Muscle of leg (tissue), 11 donors: Measurements from ENCODE around the gene PRKCZ. TPM values are rescaled to one million over a fixed set of nuclear protein-coding genes. Genes with fewer than 3 reads are reported as not detected.

Source experiments
- DNase-seq: peaks from one replicate; pipeline ENCODE4 v3.0.0; 2013
- H3K27ac ChIP-seq: one replicate; pipeline ENCODE4 v1.5.1; 2013; ENCODE audit warnings: mild to moderate bottlenecking, low read length, control low read depth
- H3K27me3 ChIP-seq: one replicate; pipeline ENCODE4 v1.6.1; 2013; ENCODE audit warnings: low read length; ENCODE audit not compliant: control insufficient read depth, insufficient read depth
- H3K36me3 ChIP-seq: one replicate; pipeline ENCODE4 v1.6.1; 2013; ENCODE audit warnings: low read length; ENCODE audit not compliant: control insufficient read depth, insufficient read depth
- H3K4me1 ChIP-seq: one replicate; pipeline ENCODE4 v1.6.1; 2013; ENCODE audit warnings: low read length; ENCODE audit not compliant: control insufficient read depth, insufficient read depth
- H3K4me3 ChIP-seq: one replicate; pipeline ENCODE4 v1.5.1; 2013; ENCODE audit warnings: low read length, control low read depth
- H3K9me3 ChIP-seq: replicated peaks from 2 replicates; pipeline ENCODE4 v1.6.1; 2013; ENCODE audit warnings: low read depth, low read length; ENCODE audit not compliant: control insufficient read depth
- WGBS: methylation state at CpG from one replicate; pipeline ENCODE4 v1.1.5; 2013; ENCODE audit warnings: missing lambda C conversion rate; ENCODE audit not compliant: insufficient coverage; 5-methylcytosine and 5-hydroxymethylcytosine counted together
- polyA plus RNA-seq, 8 donors: library from polyadenylated mRNA; unstranded; fragments of 120-200 nt; gene quantifications; one replicate each; pipeline versions ENCODE4 v1.2.1 to v1.2.3, GENCODE V29; 2013; ENCODE audit warnings: inconsistent platforms in 1 of 8, low replicate concordance in 1 of 8; ENCODE audit not compliant: insufficient read length in 8 of 8, insufficient read depth in 1 of 8
- total RNA-seq: library from RNA; stranded (reverse); fragments of 120-200 nt; gene quantifications from one replicate; pipeline ENCODE4 v1.2.4, GENCODE V29; 2013

PRKCZ gene
- total and polyA plus RNA-seq, 9 donors: 4.0 to 10.5 (median 5.7) TPM

DNA sequence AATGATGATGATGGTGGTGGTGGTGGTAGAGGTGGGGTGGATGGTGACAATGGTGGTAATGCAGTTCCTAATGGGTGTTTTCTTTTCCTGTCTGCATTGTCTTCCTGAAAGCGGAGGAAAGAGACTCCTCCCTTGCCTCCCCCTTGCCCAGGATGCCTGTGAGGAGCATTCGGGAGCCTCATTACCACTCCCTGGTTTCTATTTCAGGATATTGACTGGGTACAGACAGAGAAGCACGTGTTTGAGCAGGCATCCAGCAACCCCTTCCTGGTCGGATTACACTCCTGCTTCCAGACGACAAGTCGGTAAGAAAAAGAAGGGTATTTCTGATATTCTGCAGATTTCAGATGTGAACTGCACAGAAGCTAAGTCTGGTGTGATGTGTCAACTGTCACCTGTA, 105.6 kb downstream of the PRKCZ start:
- no peak for DNase-seq
- H3K4me3 ChIP-seq: no peak overlapping the region
- H3K36me3 ChIP-seq: no peaks in the 10 kb centered on the region
- H3K27ac ChIP-seq: peak overlapping the region; percentile 47
- WGBS: 80% methylated on average over 2 of the region's 6 CpGs
- H3K9me3 ChIP-seq: no peaks in the 10 kb centered on the region
- peaks cover 14% of the 10 kb centered on the region for H3K4me1 ChIP-seq
- H3K27me3 ChIP-seq: no peaks in the 10 kb centered on the region

GRCh38 chr1:2156866-2157265, 106.7 kb downstream of the PRKCZ start:
- Histone ChIP-seq H3K27me3 (no peaks in the 10 kb centered on the region), H3K36me3 (no peaks in the 10 kb centered on the region), H3K4me1 (peaks cover 14% of the 10 kb centered on the region), H3K4me3 (no peak overlapping the region), H3K9me3 (no peaks in the 10 kb centered on the region), H3K27ac (no peak overlapping the region)
- no peak for DNase-seq
- 51% methylated on average over 6 of the region's 9 CpGs for WGBS

- peak; percentile 36 for DNase-seq
- Histone ChIP-seq H3K4me3 (no peak overlapping the region), H3K27ac (no peak overlapping the region), H3K9me3 (no peaks in the 10 kb centered on the region), H3K36me3 (no peaks in the 10 kb centered on the region), H3K27me3 (no peaks in the 10 kb centered on the region), H3K4me1 (peaks cover 14% of the 10 kb centered on the region)
- 54% methylated on average over 19 of the region's 19 CpGs for WGBS
Measured at GRCh38 chr1:2157856-2158255, 107.6 kb downstream of the PRKCZ start.

DNA sequence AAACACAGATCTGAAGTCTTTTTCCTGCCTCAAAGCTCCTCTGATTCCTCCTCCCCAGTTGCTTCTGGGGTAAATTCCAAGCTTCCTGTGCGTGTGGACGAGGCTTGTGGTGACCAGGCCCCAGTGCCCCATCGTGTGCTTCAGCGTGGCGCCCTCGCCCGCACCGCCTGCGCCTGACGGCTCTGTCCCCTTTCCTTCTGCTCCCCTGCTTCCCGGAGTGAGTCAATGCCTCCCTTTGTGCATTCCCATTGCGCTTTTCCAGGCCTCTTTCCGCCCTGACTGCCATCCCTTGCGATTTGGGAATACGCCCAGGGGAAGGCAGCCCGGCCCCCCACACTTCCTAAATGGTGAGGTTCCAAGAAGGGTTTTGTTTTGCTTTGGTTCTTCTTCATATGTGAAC, 108.1 kb downstream of the PRKCZ start:
- Histone ChIP-seq H3K27me3 (no peaks in the 10 kb centered on the region), H3K36me3 (no peaks in the 10 kb centered on the region), H3K9me3 (no peaks in the 10 kb centered on the region), H3K4me1 (peaks cover 14% of the 10 kb centered on the region), H3K4me3 (no peak overlapping the region), H3K27ac (no peak overlapping the region)
- WGBS: 64% methylated on average over 10 of the region's 16 CpGs
- DNase-seq: no peak

GRCh38 chr1:2159124-2159523, 108.9 kb downstream of the PRKCZ start:
- Histone ChIP-seq H3K27ac (no peak overlapping the region), H3K27me3 (no peaks in the 10 kb centered on the region), H3K4me3 (no peak overlapping the region), H3K4me1 (peaks cover 14% of the 10 kb centered on the region), H3K9me3 (peaks cover 4% of the 10 kb centered on the region), H3K36me3 (no peaks in the 10 kb centered on the region)
- no peak for DNase-seq
- WGBS: 83% methylated on average over 15 of the region's 18 CpGs

GRCh38 chr1:2160451-2161300, 110.5 kb downstream of the PRKCZ start:
- Histone ChIP-seq H3K36me3 (no peaks in the 10 kb centered on the region), H3K9me3 (peaks cover 6% of the 10 kb centered on the region), H3K4me3 (no peak overlapping the region), H3K27ac (no peak overlapping the region), H3K4me1 (peaks cover 14% of the 10 kb centered on the region), H3K27me3 (no peaks in the 10 kb centered on the region)
- 86% methylated on average over 34 of the region's 34 CpGs for WGBS
- no peak for DNase-seq

- Histone ChIP-seq H3K9me3 (peaks cover 6% of the 10 kb centered on the region), H3K27me3 (no peaks in the 10 kb centered on the region), H3K36me3 (no peaks in the 10 kb centered on the region), H3K4me1 (peaks cover 3% of the 10 kb centered on the region), H3K27ac (no peak overlapping the region), H3K4me3 (no peak overlapping the region)
- WGBS: 70% methylated on average over 6 of the region's 7 CpGs
- no peak for DNase-seq
Measured at GRCh38 chr1:2163205-2163604, 113.0 kb downstream of the PRKCZ start.

GRCh38 chr1:2165646-2166045, 115.4 kb downstream of the PRKCZ start:
- peaks cover 6% of the 10 kb centered on the region for H3K9me3 ChIP-seq
- H3K27me3 ChIP-seq: no peaks in the 10 kb centered on the region
- H3K27ac ChIP-seq: no peak overlapping the region
- no peaks in the 10 kb centered on the region for H3K36me3 ChIP-seq
- 81% methylated on average over 15 of the region's 19 CpGs for WGBS
- no peaks in the 10 kb centered on the region for H3K4me1 ChIP-seq
- DNase-seq: no peak
- H3K4me3 ChIP-seq: no peak overlapping the region

DNA sequence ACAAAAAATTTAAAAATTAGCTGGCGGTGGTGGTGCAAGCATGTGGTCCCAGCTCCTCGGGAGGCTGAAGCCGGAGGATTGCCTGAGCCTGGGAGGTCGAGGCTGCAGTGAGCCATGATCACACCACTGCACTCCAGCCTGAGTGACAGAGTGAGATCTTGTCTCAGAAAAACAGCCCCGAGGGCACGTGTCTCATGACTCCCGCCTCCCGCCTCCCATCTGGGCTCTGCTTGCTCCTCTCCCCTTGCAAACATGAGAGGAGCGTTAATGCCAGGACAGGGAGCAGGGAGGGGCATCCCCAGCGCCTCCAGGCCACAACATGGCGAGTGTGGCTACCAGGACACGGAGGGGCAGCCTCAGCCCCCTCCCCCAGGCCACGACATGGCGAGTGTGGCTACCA, 116.0 kb downstream of the PRKCZ start:
- no peak overlapping the region for H3K27ac ChIP-seq
- no peaks in the 10 kb centered on the region for H3K36me3 ChIP-seq
- no peaks in the 10 kb centered on the region for H3K4me1 ChIP-seq
- no peaks in the 10 kb centered on the region for H3K27me3 ChIP-seq
- DNase-seq: no peak
- peaks cover 6% of the 10 kb centered on the region for H3K9me3 ChIP-seq
- 73% methylated on average over 9 of the region's 14 CpGs for WGBS
- no peak overlapping the region for H3K4me3 ChIP-seq

DNA sequence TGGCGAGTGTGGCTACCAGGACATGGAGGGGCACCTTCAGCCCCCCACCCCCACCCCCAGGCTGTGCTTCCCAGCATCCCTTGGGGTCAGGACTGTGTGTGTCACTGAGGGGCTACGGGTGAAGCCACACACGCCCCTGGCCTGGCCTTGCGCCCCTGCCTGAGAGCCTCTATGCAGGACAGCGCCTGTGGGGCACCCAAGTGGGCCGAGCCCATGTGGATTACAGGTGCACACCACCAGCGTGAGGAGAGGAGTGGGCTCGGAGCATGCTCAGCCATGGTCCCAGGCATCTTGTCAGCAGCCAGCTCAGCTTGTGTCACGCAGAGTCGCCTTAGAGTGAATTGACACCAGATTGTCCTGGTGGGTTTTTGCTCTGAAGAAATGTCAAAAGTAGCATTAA, 116.5 kb downstream of the PRKCZ start:
- no peaks in the 10 kb centered on the region for H3K27me3 ChIP-seq
- H3K36me3 ChIP-seq: no peaks in the 10 kb centered on the region
- 85% methylated on average over 8 of the region's 10 CpGs for WGBS
- peaks cover 6% of the 10 kb centered on the region for H3K9me3 ChIP-seq
- H3K4me1 ChIP-seq: no peaks in the 10 kb centered on the region
- H3K4me3 ChIP-seq: no peak overlapping the region
- H3K27ac ChIP-seq: no peak overlapping the region
- no peak for DNase-seq
